HK-2 (cell line): ENCODE data around the gene ACOX3.

Experiments
- DNase-seq: peaks from one replicate; pipeline ENCODE4 v3.0.0-alpha.2; 2018; ENCODE audit not compliant: unreplicated experiment

The ACOX3 gene

GRCh38 chr4:8467016-8467415, 26.5 kb upstream of the ACOX3 start:
- DNase-seq, result no peak

GRCh38 chr4:8465615-8466611, 25.4 kb upstream of the ACOX3 start:
- DNase-seq, result no peak

DNA sequence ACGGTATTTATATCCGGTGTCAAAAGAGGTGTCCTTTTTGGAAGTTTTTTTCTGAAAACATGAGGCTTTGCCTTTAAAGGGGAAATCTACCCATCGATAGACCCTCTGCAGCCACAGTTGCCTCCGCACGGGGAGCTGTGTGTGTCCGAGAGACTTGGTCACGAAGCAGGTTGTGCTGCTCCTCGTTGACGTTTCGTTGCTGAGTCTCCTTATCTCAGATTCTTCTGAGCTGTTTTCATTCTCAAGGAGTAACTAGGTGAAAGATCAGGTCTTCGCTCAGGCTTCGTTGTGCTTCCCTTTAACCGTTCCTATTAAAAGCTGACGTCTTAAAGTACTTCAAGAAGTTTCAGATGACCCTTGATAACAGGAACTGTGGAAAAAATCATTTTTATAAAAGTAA, 23.9 kb upstream of the ACOX3 start:
- no peak for DNase-seq

DNA sequence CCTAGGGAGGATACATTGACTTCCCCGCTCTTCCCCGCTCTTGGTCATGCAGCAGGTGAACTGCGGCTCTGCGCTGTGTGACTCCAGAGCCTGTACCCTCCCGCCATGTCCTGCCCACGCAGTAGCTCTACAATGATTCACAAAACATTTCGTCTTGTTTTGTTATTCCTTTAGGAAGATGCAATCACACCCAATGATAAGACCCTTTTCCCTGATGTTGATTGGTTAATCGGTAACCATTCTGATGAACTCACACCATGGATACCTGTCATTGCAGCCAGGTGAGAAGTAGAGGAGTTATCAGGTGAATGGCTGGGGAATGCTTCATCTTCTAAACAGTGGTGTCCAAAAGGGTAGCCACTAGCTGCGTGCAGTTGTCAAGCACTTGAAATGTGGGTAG, 23.3 kb upstream of the ACOX3 start:
- no peak for DNase-seq

DNA sequence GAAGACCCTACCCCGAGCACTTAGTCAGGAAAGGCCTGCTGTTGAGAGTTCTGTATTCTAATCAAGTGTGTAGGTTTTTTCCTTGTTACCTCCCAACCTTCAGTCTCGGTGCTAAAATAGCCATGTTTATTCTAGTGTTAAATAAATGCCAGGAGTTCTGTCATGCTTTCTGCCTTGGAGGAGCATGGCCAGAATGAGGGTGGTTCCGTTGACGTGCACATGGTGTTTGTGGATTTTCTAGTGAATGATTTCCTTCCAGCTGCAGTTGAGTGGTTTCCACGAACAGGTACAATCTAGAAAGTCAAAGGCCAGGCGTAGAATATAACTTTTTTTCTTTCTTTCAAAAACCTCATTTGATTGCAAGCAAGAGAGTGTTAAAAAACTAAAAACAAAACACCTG, 21.1 kb upstream of the ACOX3 start:
- DNase-seq, result no peak

- no peak for DNase-seq
Measured at GRCh38 chr4:8461086-8461485, 20.6 kb upstream of the ACOX3 start.

- no peak for DNase-seq
Measured at GRCh38 chr4:8459867-8460445, 19.4 kb upstream of the ACOX3 start.

DNA sequence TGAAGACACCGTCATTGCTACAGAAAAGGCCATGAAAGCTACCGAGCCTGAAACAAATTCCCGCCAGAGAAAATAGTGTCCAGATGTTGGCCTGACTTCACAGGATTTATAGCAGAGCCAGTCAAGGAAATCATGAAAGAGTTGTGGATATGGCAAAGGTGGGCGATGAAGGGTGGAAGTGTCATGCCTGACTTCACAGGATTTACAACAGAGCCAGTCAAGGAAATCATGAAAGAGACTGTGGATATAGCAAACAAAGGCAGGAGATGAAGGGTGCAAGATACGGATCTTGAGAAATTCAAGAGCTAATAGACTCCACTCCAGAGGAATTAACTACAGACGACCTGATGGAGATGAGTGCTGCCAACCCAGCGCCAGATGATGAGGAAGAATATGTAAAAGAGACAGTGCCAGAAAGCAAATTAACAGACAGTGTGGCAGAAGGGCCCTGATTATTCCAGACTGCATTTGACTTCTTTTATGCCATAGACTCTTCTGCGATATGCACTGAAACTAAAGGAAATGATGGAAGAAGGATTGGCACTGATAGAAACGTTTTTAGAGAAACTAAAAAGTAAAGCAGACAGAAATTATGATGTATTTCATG, 17.2 kb upstream of the ACOX3 start:
- no peak for DNase-seq

DNA sequence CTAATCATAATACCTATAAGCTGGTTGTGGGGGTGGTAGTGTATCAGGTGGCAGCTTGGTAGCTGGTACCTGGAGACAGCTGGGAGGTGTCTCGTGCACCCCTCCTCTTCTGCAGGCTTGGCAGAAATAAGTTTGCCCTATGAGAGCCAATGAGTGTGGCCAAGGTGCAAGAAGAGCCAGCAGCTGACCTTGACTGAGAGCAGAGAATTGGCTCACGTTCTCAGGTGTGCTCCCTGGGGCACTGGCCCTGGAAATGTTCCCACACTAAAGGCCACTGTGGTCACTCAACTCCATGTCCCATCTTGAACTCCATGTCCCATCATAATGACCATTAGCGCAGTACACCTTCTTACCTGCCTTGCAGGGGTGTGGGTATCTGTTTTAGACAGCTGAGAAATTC, 13.4 kb upstream of the ACOX3 start:
- no peak for DNase-seq

DNA sequence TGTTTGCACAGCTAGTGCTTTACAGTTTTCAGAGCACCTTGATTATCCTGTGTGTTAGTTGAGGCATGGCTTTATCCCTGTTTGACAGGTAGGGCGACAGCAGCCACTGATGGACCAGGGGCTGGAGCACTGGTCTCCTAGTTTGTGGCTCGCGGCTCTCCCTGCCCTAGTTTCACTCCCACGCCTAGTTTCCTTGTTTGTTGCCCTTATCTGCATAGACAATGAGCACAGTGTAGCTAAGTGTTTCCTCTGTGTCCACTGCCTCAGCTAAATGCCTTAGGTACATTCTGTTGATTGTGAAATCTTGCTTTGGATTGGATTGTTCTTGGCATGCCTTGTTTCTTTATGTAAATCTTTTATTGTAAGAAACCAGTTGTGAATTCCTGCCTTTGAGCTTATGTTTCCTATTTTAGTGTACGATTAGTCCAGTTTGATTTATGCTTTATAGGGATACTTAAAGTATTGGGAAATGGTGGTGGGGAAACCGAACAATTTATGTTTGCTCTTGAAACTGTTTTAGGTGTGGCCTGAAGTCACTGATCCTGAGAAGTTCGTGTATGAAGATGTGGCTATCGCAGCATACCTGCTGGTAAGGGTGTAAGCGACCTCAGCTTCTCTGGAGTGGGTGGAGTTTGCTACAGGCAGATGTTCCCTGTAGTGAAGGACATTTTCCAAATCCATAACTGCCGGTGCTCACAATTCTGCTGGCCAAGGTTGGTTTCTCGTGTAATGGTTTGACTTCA, 11.1 kb upstream of the ACOX3 start:
- no peak for DNase-seq

GRCh38 chr4:8446122-8446521, 5.6 kb upstream of the ACOX3 start:
- no peak for DNase-seq

DNA sequence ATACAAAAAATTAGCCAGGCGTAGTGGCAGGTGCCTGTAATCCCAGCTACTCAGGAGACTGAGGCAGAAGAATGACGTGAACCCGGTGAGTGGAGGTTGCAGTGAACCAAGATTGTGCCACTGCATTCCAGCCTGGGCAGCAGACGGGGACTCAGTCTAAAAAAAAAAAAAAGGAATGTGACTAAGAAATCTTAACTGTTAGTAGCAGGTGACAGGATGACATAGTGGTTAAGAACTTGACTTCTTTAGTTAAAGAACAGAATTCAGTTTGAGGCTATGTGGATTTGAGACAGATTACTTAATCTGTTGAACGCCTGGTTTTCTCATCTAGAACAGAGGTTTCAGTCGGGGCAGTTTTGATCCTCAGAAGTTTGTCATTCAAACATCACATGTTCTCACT, 3.3 kb upstream of the ACOX3 start:
- no peak for DNase-seq

- no peak for DNase-seq
Measured at GRCh38 chr4:8442596-8443358, 2.3 kb upstream of the ACOX3 start.

- no peak for DNase-seq
Measured at GRCh38 chr4:8441499-8442091, 1.1 kb upstream of the ACOX3 start.

DNA sequence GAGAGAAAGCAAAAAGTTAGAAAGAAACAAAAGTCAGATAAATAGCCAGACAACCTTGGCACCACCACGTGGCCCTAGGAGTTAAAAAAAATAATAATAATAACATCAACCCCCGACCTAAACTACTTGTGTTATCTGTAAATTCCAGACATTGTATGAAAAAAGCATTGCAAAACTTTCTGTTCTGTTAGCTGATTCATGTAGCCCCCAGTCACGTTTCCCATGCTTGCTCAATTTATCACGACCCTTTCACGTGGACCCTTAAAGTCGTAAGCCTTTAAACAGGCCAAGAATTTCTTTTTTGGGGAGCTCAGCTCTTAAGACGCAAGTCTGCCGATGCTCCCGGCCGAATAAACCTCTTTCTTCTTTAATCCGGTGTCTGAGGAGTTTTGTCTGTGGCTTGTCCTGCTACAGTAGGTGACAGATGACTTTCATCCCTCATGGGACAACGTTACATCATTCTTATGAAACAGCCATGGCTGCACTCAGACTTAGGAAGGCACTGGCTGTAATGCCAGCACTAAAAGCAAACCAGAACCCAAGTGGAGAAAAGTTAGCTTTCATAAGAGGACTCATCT, 520 bp downstream of the ACOX3 start:
- no peak for DNase-seq

- no peak for DNase-seq
Measured at GRCh38 chr4:8439168-8439567, 1.4 kb downstream of the ACOX3 start.

GRCh38 chr4:8438743-8439142, 1.8 kb downstream of the ACOX3 start:
- no peak for DNase-seq

- DNase-seq, result no peak
Measured at GRCh38 chr4:8437281-8437680, 3.2 kb downstream of the ACOX3 start.

DNA sequence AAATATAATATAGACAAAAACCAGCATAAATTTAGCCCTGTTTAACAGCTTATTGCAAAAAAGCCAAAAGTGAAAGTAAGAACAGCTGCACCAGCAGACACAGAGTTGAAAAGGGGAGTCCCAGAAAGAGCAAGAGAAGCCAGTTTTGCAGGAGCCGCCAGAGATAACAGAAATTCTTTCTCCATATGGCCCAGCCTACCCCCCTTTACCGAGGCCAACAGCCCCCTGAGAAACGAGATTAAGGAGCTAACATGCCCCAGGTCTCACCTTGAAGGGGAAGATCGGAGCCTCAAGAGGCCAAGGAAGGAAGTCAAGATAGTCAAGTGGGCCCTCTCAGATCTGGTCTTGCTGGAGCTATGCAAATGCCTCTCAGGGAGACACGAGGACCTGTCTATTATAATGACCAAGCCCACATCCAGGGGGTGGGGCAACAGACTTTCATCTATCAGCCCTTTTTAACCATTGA, 4.8 kb downstream of the ACOX3 start:
- no peak for DNase-seq

- DNase-seq, result no peak
Measured at GRCh38 chr4:8434251-8435073, 6.1 kb downstream of the ACOX3 start.
